Measurements from ENCODE around the gene SIGMAR1. TPM values are rescaled to one million over a fixed set of nuclear protein-coding genes. Genes with fewer than 3 reads are reported as not detected.

SIGMAR1 gene
- total RNA-seq, 2 experiments from 2014 or later, result 11.7 to 12.1 TPM

GRCh38 chr9:34634551-34635248 lies 2.9 kb downstream of the SIGMAR1 start:
- Mint-ChIP-seq H3K27me3 (peaks cover 11% of the 10 kb centered on the region), H3K4me3 (peak overlapping the region; percentile 75), H3K27ac (no peak overlapping the region), H3K36me3 (ENCODE audit: low read depth) (peaks cover 14% of the 10 kb centered on the region), H3K9me3 (no peaks in the 10 kb centered on the region), H3K4me1 (ENCODE audit: low read depth) (peaks cover 46% of the 10 kb centered on the region)
- H3K4me3 ChIP-seq (ENCODE audit: low read length), result no peak overlapping the region
- TF ChIP-seq, protein P1, sequence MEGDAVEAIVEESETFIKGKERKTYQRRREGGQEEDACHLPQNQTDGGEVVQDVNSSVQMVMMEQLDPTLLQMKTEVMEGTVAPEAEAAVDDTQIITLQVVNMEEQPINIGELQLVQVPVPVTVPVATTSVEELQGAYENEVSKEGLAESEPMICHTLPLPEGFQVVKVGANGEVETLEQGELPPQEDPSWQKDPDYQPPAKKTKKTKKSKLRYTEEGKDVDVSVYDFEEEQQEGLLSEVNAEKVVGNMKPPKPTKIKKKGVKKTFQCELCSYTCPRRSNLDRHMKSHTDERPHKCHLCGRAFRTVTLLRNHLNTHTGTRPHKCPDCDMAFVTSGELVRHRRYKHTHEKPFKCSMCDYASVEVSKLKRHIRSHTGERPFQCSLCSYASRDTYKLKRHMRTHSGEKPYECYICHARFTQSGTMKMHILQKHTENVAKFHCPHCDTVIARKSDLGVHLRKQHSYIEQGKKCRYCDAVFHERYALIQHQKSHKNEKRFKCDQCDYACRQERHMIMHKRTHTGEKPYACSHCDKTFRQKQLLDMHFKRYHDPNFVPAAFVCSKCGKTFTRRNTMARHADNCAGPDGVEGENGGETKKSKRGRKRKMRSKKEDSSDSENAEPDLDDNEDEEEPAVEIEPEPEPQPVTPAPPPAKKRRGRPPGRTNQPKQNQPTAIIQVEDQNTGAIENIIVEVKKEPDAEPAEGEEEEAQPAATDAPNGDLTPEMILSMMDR (IDR thresholded peaks at IDR 0.05), result no peak
- H3K4me1 ChIP-seq (ENCODE audit: insufficient read depth, low read length), result peaks cover 41% of the 10 kb centered on the region
- ATAC-seq (ENCODE audit: poor library complexity) (no peak), DNase-seq (no peak)
- intact Hi-C loops (cut with DNase I, micrococcal nuclease), result loop anchor here (1.0 to 10.0 kb wide), 7 partner anchors 21 to 580 kb away; partner anchors contain the start of genes FANCG (in 1 of the 2), RPP25L (in 1 of the 2) and VCP (in 1 of the 2)
- H3K9me3 ChIP-seq (ENCODE audit: control insufficient read depth in 1 of 2, insufficient read depth in 1 of 2, low read length in 2 of 2), result no peaks in the 10 kb centered on the region
- peaks cover under 1 to 2% of the 10 kb centered on the region in 2 experiments for H3K27me3 ChIP-seq (ENCODE audit: control insufficient read depth in 1 of 2, insufficient read depth in 2 of 2, low read length in 2 of 2)
- no peak overlapping the region for H3K27ac ChIP-seq (ENCODE audit: low read depth in 1 of 2, low read length in 2 of 2)
- ChIA-PET POLR2A (interaction anchor here (1.4 to 5.0 kb wide), 7 partner anchors 12 to 30 kb away, joined by 5 to 84 read pairs (median 13); partner anchors contain the start of genes DCTN3, GALT and RPP25L), CTCF (interaction anchor here (0.8 to 3.9 kb wide), 13 partner anchors 9 to 231 kb away, joined by 3 to 41 read pairs (median 11); partner anchors contain the start of genes DCTN3, GALT and RPP25L)
- peaks cover 14% of the 10 kb centered on the region for H3K36me3 ChIP-seq (ENCODE audit: insufficient read depth, low read length)

GRCh38 chr9:34633851-34634550 lies 3.6 kb downstream of the SIGMAR1 start:
- peaks cover 51% of the 10 kb centered on the region for H3K4me1 Mint-ChIP-seq (ENCODE audit: low read depth)

More at GRCh38 chr9:34633851-34634550, 3.6 kb downstream of the SIGMAR1 start:
- intact Hi-C loops (cut with DNase I, micrococcal nuclease), result loop anchor here (1.0 to 10.0 kb wide), 6 partner anchors 21 to 579 kb away; partner anchors contain the start of genes FANCG (in 1 of the 2), RPP25L (in 1 of the 2) and VCP (in 1 of the 2)
- Histone ChIP-seq H3K27me3 (ENCODE audit: control insufficient read depth in 1 of 2, insufficient read depth in 2 of 2, low read length in 2 of 2) (peaks cover 7 to 8% of the 10 kb centered on the region in 2 experiments), H3K27ac (ENCODE audit: low read depth in 1 of 2, low read length in 2 of 2) (no peak overlapping the region), H3K4me1 (ENCODE audit: insufficient read depth, low read length) (peaks cover 47% of the 10 kb centered on the region), H3K9me3 (ENCODE audit: control insufficient read depth in 1 of 2, insufficient read depth in 1 of 2, low read length in 2 of 2) (no peaks in the 10 kb centered on the region), H3K4me3 (ENCODE audit: low read length) (no peak overlapping the region), H3K36me3 (ENCODE audit: insufficient read depth, low read length) (peaks cover 14% of the 10 kb centered on the region)
- POLR2A ChIA-PET, result interaction anchor here (0.9 to 1.7 kb wide), 8 partner anchors 9 to 31 kb away, joined by 3 to 13 read pairs (median 6); partner anchors contain the start of genes DCTN3, GALT and RPP25L
- Mint-ChIP-seq H3K27me3 (peaks cover 18% of the 10 kb centered on the region), H3K4me3 (peak overlapping the region; percentile 75), H3K36me3 (ENCODE audit: low read depth) (peaks cover 14% of the 10 kb centered on the region), H3K9me3 (no peaks in the 10 kb centered on the region), H3K27ac (peak overlapping the region; percentile 8)
- peak; percentile 23 for ATAC-seq (ENCODE audit: poor library complexity)
- DNase-seq, result peak; percentile 64 to 86 (median 72)
- TF ChIP-seq, protein P1 (IDR thresholded peaks at IDR 0.05), result peak; percentile 91
- CTCF ChIA-PET, result interaction anchor here (0.6 to 3.0 kb wide), 21 partner anchors 9 to 230 kb away, joined by 3 to 41 read pairs (median 5); partner anchors contain the start of genes DCTN3, DNAI1, FAM219A and GALT

Measured in CD4-positive, alpha-beta T cell (primary cell).